Measurements from ENCODE around the gene ELN. TPM values are rescaled to one million over a fixed set of nuclear protein-coding genes. Genes with fewer than 3 reads are reported as not detected.

Gene ELN
- total and polyA plus RNA-seq, 2 donors (not counting 1 experiment from before 2014, with no cell fraction given) = not detected

DNA sequence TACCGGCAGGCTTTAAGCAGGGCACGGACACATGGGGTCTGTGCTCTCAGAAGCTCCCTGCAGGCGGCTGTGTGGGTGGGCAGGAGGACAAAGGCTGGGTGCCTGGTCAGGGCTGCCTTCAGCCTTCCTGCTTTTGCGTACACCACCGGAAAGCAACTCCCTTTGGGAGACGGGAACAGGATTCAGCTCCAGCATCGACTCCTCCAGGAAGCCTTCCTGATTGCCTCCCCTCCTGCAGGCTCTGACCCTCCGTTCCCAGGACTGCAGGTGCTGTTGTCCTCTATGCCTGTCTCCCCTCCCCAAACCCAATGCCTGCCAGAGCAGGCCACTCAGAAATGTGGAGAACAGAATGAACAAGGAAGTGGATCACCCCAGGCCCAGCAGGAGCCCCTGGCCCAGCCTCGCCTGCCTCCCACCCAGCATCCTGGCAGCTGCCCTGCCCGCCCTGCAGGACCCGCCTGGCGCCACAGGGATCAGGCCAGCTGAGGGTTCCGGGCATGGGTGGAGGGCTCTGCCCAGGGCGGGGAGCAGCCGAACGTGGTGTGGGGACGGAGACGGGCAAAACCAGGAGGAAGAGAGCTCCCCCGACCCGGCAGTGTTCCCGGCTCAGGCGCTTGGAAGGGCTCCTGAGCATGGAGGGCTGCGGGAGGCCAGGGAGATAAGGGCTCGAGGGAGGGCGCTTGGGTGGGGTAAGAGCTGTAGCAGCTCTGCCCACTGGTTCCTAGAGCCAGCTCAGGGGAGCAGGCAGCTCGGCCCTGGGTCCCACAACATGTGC, 6.2 kb upstream of the ELN start:
- H3K9me3 ChIP-seq (ENCODE audit: control extremely low read depth in 1 of 3, control insufficient read depth in 2 of 3, insufficient read depth in 1 of 3, low read length in 2 of 3) = no peaks in the 10 kb centered on the region
- ChIA-PET POLR2A (no interaction called here), CTCF (no interaction called here)

More for the DNA sequence above, 6.2 kb upstream of the ELN start:
- Histone ChIP-seq H3K4me3 (ENCODE audit: control extremely low read depth in 1 of 5, extremely low read depth in 1 of 5, insufficient read depth in 1 of 5, low read depth in 2 of 5, low read length in 4 of 5) (no peak overlapping the region), H3K27me3 (replicated peaks in 1 of 4; ENCODE audit: control extremely low read depth in 1 of 4, control insufficient read depth in 3 of 4, insufficient read depth in 4 of 4, low read length in 3 of 4) (peaks cover 0 to 20% (median 7%) of the 10 kb centered on the region in 4 experiments), H3K4me1 (ENCODE audit: control insufficient read depth in 2 of 2, insufficient read depth in 2 of 2, low read length in 2 of 2) (peaks cover 3% of the 10 kb centered on the region in 2 donors), H3K36me3 (replicated peaks in 1 of 2; ENCODE audit: control extremely low read depth in 1 of 2, control insufficient read depth in 1 of 2, extremely low read depth in 1 of 2, insufficient read depth in 2 of 2, low read length in 1 of 2) (no peaks in the 10 kb centered on the region), H3K27ac (ENCODE audit: low read length in 2 of 2) (no peak overlapping the region), H3K4me2 (replicated peaks; ENCODE audit: low read depth, low read length, poor library complexity, severe bottlenecking) (no peak overlapping the region), H4K20me1 (ENCODE audit: control insufficient read depth, insufficient read depth, low read length, poor library complexity, severe bottlenecking) (no peaks in the 10 kb centered on the region), H3K79me2 (ENCODE audit: control insufficient read depth, insufficient read depth, low read length) (no peaks in the 10 kb centered on the region), H3K9ac (ENCODE audit: low read length) (no peak overlapping the region), H2AFZ (ENCODE audit: insufficient read depth, low read depth, low read length, poor library complexity, severe bottlenecking) (no peak overlapping the region)
- peaks cover 27% of the 10 kb centered on the region for H3K27me3 Mint-ChIP-seq
- TF ChIP-seq EZH2 (IDR thresholded peaks at IDR 0.05; ENCODE audit: borderline replicate concordance, insufficient read depth, low read depth, low read length, poor library complexity, severe bottlenecking) (no peak), CTCF (IDR thresholded peaks at IDR 0.05) (no peak)
- no peak overlapping the region for H3K4me3 Mint-ChIP-seq
- ATAC-seq (ENCODE audit: low read depth) = no peak
- intact Hi-C loops (cut with micrococcal nuclease) = no loop called here
- no peak overlapping the region for H3K27ac Mint-ChIP-seq
- WGBS (ENCODE audit: insufficient coverage) = 91% methylated on average over 25 of the region's 26 CpGs
- H3K4me1 Mint-ChIP-seq = peaks cover 3% of the 10 kb centered on the region
- DNase-seq = no peak
- no peaks in the 10 kb centered on the region for H3K9me3 Mint-ChIP-seq (ENCODE audit: insufficient read depth)
